ENCODE results near the gene BCAS1.

- no peak for TF ChIP-seq POLR2A (IDR thresholded peaks at IDR 0.05)
- TF ChIP-seq CTCF (IDR thresholded peaks at IDR 0.05): no peak
- no peak for TF ChIP-seq POLR2AphosphoS5 (IDR thresholded peaks at IDR 0.05)
These were observed 127.4 kb downstream of the BCAS1 start for GRCh38 chr20:53942973-53943372.

Measured in prostate gland (tissue), 2 donors.